Measurements from ENCODE around the gene CTRB2. TPM values are rescaled to one million over a fixed set of nuclear protein-coding genes. Genes with fewer than 3 reads are reported as not detected.
"Not testable (repeated sequence)": the region's sequence is repeated elsewhere in the genome, so short reads cannot be mapped to it uniquely, and the experiment has no call there.

The CTRB2 gene
- total RNA-seq, 1 experiment from 2014 or later, result not detected

DNA sequence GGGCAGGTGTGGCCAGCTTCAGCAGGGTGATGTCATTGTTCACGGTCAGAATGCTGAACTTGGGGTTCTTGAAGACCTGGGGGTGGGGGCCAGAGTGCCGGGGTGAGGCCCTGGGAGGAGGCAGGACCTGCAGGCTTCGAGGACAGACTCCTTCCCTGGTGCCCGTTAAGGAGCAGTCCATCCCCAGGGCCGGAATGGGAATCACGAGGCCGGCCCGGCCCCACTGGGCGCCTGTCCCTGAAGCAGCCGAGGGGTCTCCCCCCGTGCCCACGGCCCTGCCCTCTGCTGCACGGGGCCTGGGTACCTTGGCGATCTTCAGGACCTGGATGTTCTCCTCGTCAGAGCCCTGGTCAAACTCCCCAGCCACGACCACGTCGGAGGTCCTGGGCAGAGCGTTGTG is 1.5 kb downstream of the CTRB2 start:
- DNase-seq; BruUV-seq (replicated peaks); H3K27me3 Mint-ChIP-seq (ENCODE audit: unreplicated experiment); intact Hi-C loops (cut with micrococcal nuclease; ENCODE audit: unreplicated experiment); H3K4me3 Mint-ChIP-seq (ENCODE audit: low read depth, unreplicated experiment); CTCF ChIA-PET; H3K4me1 Mint-ChIP-seq (ENCODE audit: low read depth, unreplicated experiment); H3K27ac Mint-ChIP-seq (ENCODE audit: unreplicated experiment); H3K9me3 Mint-ChIP-seq (ENCODE audit: low read depth, unreplicated experiment): not testable (repeated sequence)
- H3K36me3 Mint-ChIP-seq (ENCODE audit: insufficient read depth, unreplicated experiment), result peaks cover 14% of the 10 kb centered on the region

DNA sequence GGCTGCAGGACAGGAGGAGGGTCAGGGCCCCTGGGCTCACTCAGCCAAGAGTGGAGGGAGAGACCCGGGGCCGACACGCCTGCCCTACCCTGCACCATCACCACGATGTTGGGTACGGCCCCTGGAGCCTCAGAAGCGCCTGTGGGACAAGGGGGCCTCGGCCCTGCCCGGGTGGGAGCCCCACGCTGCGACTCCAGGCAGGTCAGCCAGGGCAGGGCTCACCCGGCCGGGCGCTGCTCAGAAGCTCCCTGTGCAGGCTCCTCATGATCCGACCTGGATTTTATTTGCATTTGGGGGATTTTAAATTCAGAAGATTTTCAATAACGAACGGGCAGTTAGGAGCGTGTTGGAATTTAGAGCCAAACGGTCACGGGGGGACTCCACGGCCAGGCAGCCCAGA is 2.1 kb downstream of the CTRB2 start:
- BruUV-seq (replicated peaks); H3K27ac Mint-ChIP-seq (ENCODE audit: unreplicated experiment); H3K9me3 Mint-ChIP-seq (ENCODE audit: low read depth, unreplicated experiment); CTCF ChIA-PET; intact Hi-C loops (cut with micrococcal nuclease; ENCODE audit: unreplicated experiment); H3K4me3 Mint-ChIP-seq (ENCODE audit: low read depth, unreplicated experiment); DNase-seq; H3K4me1 Mint-ChIP-seq (ENCODE audit: low read depth, unreplicated experiment); H3K27me3 Mint-ChIP-seq (ENCODE audit: unreplicated experiment): not testable (repeated sequence)
- H3K36me3 Mint-ChIP-seq (ENCODE audit: insufficient read depth, unreplicated experiment), result peaks cover 14% of the 10 kb centered on the region

GRCh38 chr16:75204410-75204758 is 2.6 kb downstream of the CTRB2 start:
- Mint-ChIP-seq H3K4me3 (ENCODE audit: low read depth, unreplicated experiment) (no peak overlapping the region), H3K27ac (ENCODE audit: unreplicated experiment) (no peak overlapping the region), H3K27me3 (ENCODE audit: unreplicated experiment) (no peaks in the 10 kb centered on the region), H3K4me1 (ENCODE audit: low read depth, unreplicated experiment) (no peaks in the 10 kb centered on the region), H3K9me3 (ENCODE audit: low read depth, unreplicated experiment) (no peaks in the 10 kb centered on the region), H3K36me3 (ENCODE audit: insufficient read depth, unreplicated experiment) (peaks cover 14% of the 10 kb centered on the region)
- TF ChIP-seq, protein P1, sequence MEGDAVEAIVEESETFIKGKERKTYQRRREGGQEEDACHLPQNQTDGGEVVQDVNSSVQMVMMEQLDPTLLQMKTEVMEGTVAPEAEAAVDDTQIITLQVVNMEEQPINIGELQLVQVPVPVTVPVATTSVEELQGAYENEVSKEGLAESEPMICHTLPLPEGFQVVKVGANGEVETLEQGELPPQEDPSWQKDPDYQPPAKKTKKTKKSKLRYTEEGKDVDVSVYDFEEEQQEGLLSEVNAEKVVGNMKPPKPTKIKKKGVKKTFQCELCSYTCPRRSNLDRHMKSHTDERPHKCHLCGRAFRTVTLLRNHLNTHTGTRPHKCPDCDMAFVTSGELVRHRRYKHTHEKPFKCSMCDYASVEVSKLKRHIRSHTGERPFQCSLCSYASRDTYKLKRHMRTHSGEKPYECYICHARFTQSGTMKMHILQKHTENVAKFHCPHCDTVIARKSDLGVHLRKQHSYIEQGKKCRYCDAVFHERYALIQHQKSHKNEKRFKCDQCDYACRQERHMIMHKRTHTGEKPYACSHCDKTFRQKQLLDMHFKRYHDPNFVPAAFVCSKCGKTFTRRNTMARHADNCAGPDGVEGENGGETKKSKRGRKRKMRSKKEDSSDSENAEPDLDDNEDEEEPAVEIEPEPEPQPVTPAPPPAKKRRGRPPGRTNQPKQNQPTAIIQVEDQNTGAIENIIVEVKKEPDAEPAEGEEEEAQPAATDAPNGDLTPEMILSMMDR (IDR thresholded peaks at IDR 0.05; ENCODE audit: unreplicated experiment), result no peak
- intact Hi-C loops (cut with micrococcal nuclease; ENCODE audit: unreplicated experiment), result no loop called here
- no peak for DNase-seq
- CTCF ChIA-PET, result no interaction called here
- no TSS peak for BruUV-seq (replicated peaks)

- no peaks in the 10 kb centered on the region for H3K4me1 Mint-ChIP-seq (ENCODE audit: low read depth, unreplicated experiment)
- DNase-seq, result no peak
- no TSS peak for BruUV-seq (replicated peaks)
- H3K9me3 Mint-ChIP-seq (ENCODE audit: low read depth, unreplicated experiment), result no peaks in the 10 kb centered on the region
- no peak overlapping the region for H3K4me3 Mint-ChIP-seq (ENCODE audit: low read depth, unreplicated experiment)
- H3K27me3 Mint-ChIP-seq (ENCODE audit: unreplicated experiment), result no peaks in the 10 kb centered on the region
- peaks cover 12% of the 10 kb centered on the region for H3K36me3 Mint-ChIP-seq (ENCODE audit: insufficient read depth, unreplicated experiment)
- intact Hi-C loops (cut with micrococcal nuclease; ENCODE audit: unreplicated experiment), result no loop called here
- CTCF ChIA-PET, result interaction anchor here (0.7 to 1.3 kb wide), 3 partner anchors 12 to 125 kb away, joined by 3 to 10 read pairs (median 3); no protein-coding TSS in a partner anchor
- no peak overlapping the region for H3K27ac Mint-ChIP-seq (ENCODE audit: unreplicated experiment)
- TF ChIP-seq, protein P1 (IDR thresholded peaks at IDR 0.05; ENCODE audit: unreplicated experiment), result no peak
Observed at GRCh38 chr16:75203667-75204409, 3.1 kb downstream of the CTRB2 start.

- intact Hi-C loops (cut with micrococcal nuclease; ENCODE audit: unreplicated experiment), result no loop called here
- CTCF ChIA-PET, result interaction anchor here (0.7 to 1.3 kb wide), 2 partner anchors 13 to 36 kb away, joined by 3 read pairs; no protein-coding TSS in a partner anchor
- TF ChIP-seq, protein P1 (IDR thresholded peaks at IDR 0.05; ENCODE audit: unreplicated experiment), result no peak
Observed at GRCh38 chr16:75203096-75203495, 3.9 kb downstream of the CTRB2 start.

More at GRCh38 chr16:75203096-75203495, 3.9 kb downstream of the CTRB2 start:
- Mint-ChIP-seq H3K27me3 (ENCODE audit: unreplicated experiment) (peaks cover 6% of the 10 kb centered on the region), H3K9me3 (ENCODE audit: low read depth, unreplicated experiment) (no peaks in the 10 kb centered on the region), H3K4me3 (ENCODE audit: low read depth, unreplicated experiment) (no peak overlapping the region), H3K36me3 (ENCODE audit: insufficient read depth, unreplicated experiment) (peaks cover 5% of the 10 kb centered on the region), H3K27ac (ENCODE audit: unreplicated experiment) (no peak overlapping the region), H3K4me1 (ENCODE audit: low read depth, unreplicated experiment) (peaks cover 4% of the 10 kb centered on the region)
- no TSS peak for BruUV-seq (replicated peaks)
- no peak for DNase-seq

Data from Calu3 (cell line).